H54 (cell line): Measurements from ENCODE around the gene HOXB8.

ENCODE experiments used
- DNase-seq: peaks from one replicate; pipeline ENCODE4 v3.0.0; 2011; ENCODE audit warnings: low spot score, mixed read lengths; ENCODE audit not compliant: insufficient read length
- FAIRE-seq: peaks from 3 replicates; lab custom pipeline; 2011; peaks lifted over from hg19 to GRCh38; lab: Jason Lieb, UNC
- POLR2A ChIP-seq: IDR thresholded peaks from 2 replicates; pipeline ENCODE4 v1.6.1; 2011; ENCODE audit warnings: low read depth, mild to moderate bottlenecking, low read length

HOXB8 gene

DNA sequence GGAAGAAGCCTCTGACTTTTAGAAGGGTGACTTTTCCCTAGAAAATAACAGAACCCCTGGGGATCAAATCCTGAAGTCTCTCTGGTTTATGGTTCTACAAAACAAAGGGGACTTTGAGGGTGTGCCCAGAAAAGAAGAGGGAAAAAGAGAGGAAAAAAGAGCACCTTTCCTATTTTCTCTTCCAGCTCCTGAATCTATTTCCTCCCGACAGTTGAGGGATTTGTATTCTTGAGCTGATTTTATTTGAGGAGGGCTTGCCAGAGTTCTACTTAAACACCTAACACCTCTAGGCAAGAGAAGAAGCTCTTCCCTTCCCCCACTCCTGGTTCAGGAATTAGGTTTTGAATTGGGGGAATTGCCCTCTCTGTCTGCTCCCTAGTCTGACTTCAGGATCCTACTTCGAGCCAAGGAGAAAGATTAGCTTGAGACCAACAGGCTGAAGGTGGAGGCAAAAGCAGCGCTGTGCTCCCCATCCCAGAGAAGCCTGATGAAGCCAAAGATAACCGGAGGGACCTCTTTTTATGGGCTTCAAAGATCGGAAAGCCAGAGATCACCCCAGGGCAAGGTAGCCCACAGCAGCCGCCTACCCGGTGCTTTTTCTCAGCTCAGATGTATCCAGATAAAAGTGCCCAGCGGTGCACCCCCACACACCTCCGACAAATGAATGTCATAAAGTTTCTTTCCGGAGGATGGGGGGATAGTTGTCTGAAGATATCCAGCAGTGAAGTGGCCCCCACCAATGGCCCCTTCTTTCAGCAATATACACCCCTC lies 25.8 kb downstream of the HOXB8 start:
- no peak for FAIRE-seq

DNA sequence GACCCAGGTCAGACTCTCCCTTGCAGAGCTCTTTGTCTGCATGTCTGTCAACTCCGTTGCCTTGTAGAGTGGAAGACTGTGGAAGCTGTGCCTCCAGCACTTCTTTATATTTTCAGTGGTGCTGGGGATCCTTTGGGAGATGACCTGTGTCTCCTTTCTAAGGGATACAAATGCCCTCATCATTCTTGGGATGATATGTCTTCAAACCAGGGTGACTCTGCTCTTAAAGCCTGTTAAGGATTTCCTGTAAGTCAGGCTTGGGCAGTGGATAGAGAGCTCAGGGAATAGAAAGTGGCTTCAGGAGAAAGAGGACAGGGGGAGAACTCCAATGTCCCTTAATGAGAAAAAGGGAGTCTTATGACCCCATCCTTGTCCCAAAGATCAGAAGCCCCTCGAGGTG lies 26.6 kb downstream of the HOXB8 start:
- FAIRE-seq (no peak), DNase-seq (no peak)
- TF ChIP-seq POLR2A, result no peak

More for the DNA sequence above, 25.8 kb downstream of the HOXB8 start:
- no peak for TF ChIP-seq POLR2A
- DNase-seq, result no peak

DNA sequence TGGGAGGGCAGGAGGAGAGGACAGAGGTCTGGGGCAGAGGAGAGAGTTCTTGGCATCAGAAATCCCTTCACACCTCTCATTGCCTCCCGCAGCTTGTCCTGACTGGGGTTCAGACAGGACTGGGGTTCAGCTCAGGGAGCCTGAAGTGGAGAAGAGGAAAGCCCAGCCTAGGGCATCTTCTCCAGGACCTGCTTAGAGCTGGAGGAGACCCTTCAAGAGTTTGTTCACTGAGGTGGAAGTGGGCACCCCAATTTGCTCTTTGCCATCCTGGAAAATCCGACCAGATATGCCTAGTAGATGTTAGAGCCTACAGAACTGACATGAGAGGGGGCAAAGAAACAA lies 27.0 kb downstream of the HOXB8 start:
- TF ChIP-seq POLR2A, result no peak
- no peak for DNase-seq
- FAIRE-seq, result no peak

DNA sequence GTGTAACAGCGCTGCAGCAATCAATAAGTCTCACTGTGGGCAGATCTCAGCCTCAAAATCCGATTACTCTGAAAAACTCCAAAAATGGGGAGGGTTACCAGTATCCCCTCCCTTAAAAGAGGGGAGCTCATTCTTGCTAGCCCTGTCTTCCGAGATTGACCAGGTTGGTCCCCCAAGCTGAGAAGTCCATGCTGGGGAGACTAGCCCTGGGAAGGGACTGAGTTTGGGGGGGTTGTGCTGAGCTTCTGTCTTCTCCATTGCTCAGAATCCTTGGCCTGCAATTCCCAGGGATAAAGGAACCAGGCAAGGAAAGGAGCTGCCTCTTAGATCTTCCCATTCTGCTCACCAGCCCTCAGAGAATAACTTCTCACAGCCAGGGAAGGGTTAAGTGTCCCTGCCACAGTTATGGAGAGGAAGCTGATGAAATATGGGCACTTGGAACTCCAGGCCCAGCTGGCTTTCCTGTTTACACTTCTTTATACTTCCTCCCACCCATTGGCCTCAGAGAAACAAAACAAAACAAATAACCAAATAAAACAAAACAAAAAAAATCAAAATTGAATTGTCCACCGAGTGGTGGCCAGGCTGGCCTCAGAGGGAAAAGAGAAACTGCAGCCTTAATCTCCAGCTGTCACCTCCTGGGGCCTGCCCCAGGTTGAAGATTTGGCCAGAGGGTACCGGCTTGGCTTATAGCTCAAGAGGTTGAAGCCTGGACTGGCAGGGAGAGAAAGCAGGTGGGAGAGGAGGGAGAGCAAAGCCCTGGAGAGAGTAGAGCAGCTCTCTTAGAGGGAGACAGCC lies 27.6 kb downstream of the HOXB8 start:
- DNase-seq (no peak), FAIRE-seq (no peak)
- TF ChIP-seq POLR2A, result no peak

DNA sequence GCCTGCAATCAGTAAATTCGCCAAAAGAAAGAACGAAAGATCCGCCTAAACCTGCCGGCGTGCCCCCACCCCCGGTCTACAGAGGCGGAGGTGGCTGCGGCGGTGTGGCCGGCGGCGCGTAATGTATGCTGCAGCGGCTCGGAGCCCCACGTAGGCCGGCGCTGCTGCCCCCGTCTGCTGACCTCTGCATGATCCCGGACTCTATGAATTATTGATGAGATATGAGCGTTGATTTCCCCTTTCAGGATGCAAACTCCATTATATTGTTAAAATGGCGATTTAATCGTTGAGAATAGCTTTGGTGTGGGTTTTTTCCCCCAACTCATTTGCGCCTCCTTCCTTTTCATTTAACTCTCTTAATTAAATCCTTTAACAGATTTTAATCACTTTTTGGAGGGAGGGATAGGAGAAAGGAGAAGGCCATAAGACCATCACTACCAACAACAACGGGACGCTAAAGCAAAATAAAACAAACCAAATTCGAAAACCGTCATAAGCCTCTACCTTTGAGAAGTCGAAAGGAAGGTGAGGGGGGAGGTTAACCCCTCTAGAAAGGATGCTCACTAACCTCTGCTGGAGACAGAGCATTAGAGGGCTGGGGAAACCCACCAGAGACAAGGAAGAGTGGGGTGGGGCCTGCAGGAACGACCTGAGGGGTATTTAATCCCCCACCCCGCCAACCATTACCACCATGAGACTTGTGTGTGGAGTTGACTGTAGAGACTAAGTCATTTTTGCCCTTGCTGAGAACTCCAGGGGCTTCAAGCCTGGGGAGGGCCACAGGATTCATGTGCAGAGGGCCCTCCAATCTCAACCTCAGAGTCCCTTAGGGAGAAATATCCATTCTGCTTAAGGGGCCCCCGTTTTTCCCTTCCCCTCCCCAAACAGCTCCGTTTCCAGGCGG lies 28.5 kb downstream of the HOXB8 start:
- no peak for DNase-seq
- no peak for TF ChIP-seq POLR2A
- FAIRE-seq, result no peak

DNA sequence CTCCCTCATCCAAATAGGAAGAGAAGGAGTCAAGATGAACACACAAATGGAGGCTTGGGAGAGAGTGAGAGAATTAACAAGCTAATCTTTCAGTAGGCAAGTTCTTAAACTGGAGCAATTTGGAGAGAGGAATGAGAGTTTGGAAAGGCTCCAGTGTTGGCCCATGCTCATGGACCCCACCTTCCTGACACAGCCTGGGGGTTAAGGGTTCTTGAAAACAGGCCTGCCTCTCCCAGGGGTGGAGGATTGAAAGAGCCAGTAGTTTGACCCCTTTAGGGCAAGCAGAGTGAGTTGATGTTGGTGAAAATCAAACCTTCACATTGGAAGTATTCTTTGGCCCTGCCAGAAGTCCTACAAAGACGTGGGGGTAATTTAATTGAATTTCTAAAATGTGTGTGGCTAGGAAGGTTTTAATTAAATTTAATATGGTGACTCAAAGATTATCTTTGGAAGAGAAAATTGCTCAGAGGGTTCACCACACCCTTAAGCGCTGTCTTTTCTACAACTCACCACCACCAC lies 30.8 kb downstream of the HOXB8 start:
- TF ChIP-seq POLR2A, result no peak
- no peak for DNase-seq
- FAIRE-seq, result no peak

DNA sequence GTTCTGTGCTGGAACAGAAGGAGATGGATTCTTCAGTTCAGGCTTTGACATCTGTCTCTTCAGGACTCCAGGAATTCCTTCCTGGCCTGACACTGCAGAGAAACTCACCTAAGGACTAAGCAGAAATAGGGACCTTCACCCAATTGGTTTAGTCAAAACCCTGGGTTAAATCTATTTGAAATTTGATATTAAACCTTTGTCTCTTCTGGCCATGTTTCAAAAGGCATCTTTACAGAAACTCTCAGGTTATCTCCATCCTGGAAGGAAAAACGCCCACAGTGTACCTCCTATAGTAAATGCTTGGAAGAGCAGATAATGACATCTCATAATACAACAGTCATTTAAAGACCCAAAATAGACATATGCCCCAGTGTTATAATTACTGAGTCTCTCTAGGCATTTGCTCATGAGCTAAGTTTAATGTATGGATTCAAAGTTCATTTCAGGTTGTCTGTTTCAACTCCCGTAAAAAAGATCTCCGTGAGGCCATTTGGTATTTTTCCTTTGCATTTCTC lies 31.3 kb downstream of the HOXB8 start:
- DNase-seq, result no peak
- FAIRE-seq, result no peak
- no peak for TF ChIP-seq POLR2A

DNA sequence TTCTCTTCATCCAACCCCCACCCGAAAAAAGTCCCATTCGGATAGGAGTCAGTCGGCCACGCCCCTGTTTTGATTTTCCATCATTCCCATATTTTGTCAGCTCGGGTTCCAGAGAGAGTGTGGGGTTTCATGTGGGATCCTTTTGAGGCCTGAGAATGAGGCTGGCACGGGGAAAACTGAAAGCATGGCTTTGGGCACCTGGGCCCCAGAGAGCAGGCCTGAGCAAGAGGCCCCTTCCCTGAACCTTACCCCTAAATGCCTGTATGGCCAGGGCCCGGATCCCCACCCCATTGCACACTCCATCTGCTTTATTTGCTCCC lies 32.4 kb downstream of the HOXB8 start:
- FAIRE-seq (no peak), DNase-seq (no peak)
- TF ChIP-seq POLR2A, result no peak

DNA sequence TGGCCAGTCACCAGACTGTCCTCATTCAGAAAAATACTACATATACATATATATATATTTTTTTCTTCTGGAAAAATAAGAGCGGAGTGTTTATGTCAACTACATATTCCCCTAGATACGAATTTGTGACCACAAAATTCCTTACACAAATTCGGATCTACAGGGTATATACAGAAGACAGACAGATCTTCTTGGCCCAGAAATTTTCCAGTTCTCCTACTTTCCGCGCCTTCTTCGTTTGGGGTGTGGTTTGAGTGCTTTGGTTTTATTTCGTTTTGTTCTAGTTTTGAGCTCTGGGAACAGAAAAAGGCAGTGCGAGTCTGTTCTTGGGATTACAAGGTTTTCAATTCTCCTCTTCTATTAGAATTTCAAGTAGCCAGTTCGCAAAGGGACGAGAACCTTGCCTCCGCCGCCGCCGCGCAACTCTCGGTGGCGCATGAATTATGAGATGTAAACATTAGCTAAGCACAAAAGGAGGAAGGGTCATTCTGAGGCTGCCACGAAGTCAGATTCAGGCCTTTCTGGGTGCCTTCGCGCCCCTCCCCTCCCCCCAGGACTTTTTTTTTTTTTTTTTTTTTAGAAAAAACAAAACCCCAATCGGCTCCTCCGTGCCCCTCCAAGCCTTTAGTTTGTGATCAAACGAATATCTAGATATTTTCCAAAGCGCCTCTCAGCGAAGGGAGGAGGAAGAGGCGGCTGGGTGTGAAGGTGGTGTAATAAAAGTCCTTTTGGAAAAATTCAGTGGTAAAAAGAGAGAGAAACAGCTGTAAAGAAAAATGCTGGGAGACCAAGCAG lies 35.1 kb downstream of the HOXB8 start:
- TF ChIP-seq POLR2A, result no peak
- FAIRE-seq (no peak), DNase-seq (no peak)

DNA sequence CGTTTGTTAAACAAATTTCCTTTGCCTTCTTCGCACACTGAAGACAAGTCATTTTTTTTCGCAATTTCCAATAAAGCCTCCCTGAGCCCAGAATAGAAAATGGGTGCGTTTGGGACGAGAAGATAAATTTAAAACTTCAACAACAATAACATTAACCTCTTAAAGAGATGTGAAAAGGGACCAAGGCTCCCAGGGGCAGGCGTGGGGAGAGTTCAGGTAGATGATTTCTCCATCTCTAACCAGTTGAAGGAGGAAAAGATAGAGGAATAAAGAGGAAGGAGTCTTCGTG lies 35.7 kb downstream of the HOXB8 start:
- FAIRE-seq, result no peak
- no peak for TF ChIP-seq POLR2A
- DNase-seq, result no peak

DNA sequence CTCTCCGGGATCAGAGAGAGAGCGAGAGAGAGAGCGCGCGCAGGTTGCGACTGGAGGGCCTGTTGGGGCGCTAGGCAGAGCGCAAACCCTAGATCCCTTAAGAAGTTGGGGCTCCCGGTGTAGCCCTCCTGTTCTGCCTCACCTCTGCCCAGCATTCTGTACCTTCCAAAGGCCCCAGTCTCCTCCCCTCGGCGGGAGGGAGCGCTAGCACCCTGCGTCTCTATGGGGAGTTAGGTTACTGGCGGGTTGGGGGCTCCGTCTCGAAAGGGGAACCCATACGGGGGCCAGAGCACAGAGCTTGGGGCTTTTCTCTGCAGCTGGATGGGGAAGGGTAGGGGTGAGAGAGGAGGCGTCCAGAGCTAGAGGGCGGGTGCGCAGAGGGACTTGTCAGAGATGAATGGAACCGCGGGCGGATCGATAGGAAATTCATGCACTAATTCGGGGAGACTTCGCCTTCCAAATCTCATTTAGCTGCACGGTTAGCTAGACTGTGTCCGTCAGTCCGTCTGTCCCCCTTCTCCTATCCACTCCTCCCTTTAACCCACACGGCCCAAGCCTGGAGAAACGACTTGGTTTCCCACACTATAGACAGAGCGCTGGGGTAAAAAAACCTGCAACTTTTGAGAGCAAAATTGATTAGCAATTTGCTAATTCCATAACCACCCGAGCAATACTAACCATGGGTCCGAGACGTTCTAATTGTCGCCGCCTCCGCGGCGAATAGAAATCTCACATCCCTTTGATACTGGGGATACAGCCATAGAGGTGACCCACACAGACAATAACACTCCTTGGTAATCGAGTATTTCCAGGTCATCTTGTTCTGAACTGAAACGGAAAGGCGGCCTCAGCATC lies 36.2 kb downstream of the HOXB8 start:
- no peak for TF ChIP-seq POLR2A
- FAIRE-seq (no peak), DNase-seq (no peak)

DNA sequence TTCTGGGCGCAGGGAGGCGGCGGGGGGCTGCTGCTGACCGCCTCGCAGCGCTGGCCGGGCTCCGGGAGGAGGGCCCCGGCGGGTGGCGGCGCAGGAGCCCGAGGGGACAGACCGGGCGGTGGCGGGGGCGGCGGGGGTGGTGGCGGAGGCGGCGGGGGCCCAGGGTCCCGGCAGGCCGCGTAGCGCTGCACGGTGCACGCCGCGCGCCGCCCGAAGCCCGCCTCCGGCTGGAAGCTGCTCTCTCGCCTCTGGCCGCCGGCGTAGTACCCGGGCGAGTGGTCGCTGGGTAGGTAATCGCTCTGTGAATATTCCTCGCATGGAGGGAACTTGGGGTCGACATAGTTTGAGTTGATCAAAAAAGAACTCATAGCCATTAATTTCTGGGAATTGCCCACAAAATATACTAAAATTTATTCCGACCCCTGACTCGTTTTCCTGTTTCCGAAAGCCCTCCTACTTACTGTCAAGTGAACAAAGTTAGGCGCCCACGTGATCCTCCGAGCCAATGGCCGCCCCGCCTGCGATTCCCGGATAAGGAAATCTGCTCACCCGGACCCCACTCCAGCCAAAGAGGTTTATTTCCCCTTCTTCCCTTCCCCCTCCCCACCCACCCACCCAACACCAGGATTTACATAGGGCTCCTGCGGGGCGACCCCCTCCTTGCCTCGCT lies 37.0 kb downstream of the HOXB8 start, which contains the start of gene HOXB4:
Gene HOXB4, minus strand, starts transcription at position 405 of the 670 bp plus-strand sequence. Its CDS starts 31 bp downstream, at position 374.
- DNase-seq, result no peak
- no peak for FAIRE-seq
- no peak for TF ChIP-seq POLR2A
